ENCODE data around the gene R3HDM2. TPM values are rescaled to one million over a fixed set of nuclear protein-coding genes. Genes with fewer than 3 reads are reported as not detected.

Gene R3HDM2
- total and polyA plus RNA-seq, 2 of the 13 experiments (the other 11 are each of a cell fraction or from before 2014, with no cell fraction given), result 11.1 to 23.5 TPM

GRCh38 chr12:57477710-57478681, 47.2 kb upstream of the R3HDM2 start:
- Histone ChIP-seq H2AFZ (ENCODE audit: low read length) (no peak overlapping the region), H3K27me3 (ENCODE audit: control insufficient read depth in 1 of 2, insufficient read depth in 2 of 2, low read length in 2 of 2) (peaks cover 8 to 69% of the 10 kb centered on the region in 2 experiments), H4K20me1 (ENCODE audit: insufficient read depth, low read length) (no peaks in the 10 kb centered on the region), H3K9ac (ENCODE audit: insufficient read depth, low read depth, low read length) (no peak overlapping the region), H3K9me3 (ENCODE audit: low read length) (no peaks in the 10 kb centered on the region), H3K4me3 (replicated peaks in 1 of 3; ENCODE audit: insufficient read depth in 1 of 3, low read depth in 2 of 3, low read length in 3 of 3) (peak overlapping the region in 2 of 3 experiments; percentile 24 to 51; a peak in 3 of 6 replicates), H3K36me3 (replicated peaks in 1 of 2; ENCODE audit: control insufficient read depth in 1 of 2, insufficient read depth in 2 of 2, low read length in 2 of 2) (no peaks in the 10 kb centered on the region), H3K4me1 (ENCODE audit: insufficient read depth, low read length) (peaks cover 35% of the 10 kb centered on the region), H3K79me2 (ENCODE audit: insufficient read depth, low read length) (no peaks in the 10 kb centered on the region), H3K27ac (ENCODE audit: extremely low read length, insufficient read depth, low read length) (no peak overlapping the region), H3K4me2 (ENCODE audit: low read depth, low read length) (peak overlapping the region; percentile 73)
- ChIA-PET POLR2A (interaction anchor here (1.1 kb wide), 1 partner anchor 43 kb away, joined by 4 read pairs; the partner anchor contains the start of gene DDIT3), CTCF (ENCODE audit: low intra/inter-chr PET ratio, low total read pairs) (no interaction called here)
- TF ChIP-seq CERS6 (CRISPR knock-in tag; IDR thresholded peaks at IDR 0.05) (no peak), ZFX (CRISPR knock-in tag; IDR thresholded peaks at IDR 0.05; ENCODE audit: low read depth) (no peak; the same call in 1 of the 2 replicates), XRCC5 (optimal IDR thresholded peaks at IDR 0.05; ENCODE audit: low read length) (peak; percentile 56), ZNF281 (CRISPR knock-in tag; IDR thresholded peaks at IDR 0.05; ENCODE audit: borderline replicate concordance) (0 out of 2 replicates have a peak, but pooled peaks have one; percentile 18), ZKSCAN5 (CRISPR knock-in tag; IDR thresholded peaks at IDR 0.05) (peak; percentile 68; the same call in 1 of the 2 replicates), FOSL2 (CRISPR knock-in tag; IDR thresholded peaks at IDR 0.05) (peak; percentile 69), PATZ1 (CRISPR knock-in tag; IDR thresholded peaks at IDR 0.05) (0 out of 2 replicates have a peak, but pooled peaks have one; percentile 42), CREB1 (IDR thresholded peaks at IDR 0.05) (peak; percentile 30; the same call in 1 of the 2 replicates), CREB1 (CRISPR knock-in tag; IDR thresholded peaks at IDR 0.05) (no peak)
- peak; percentile 43 for ATAC-seq
- 13% methylated on average over 12 of the region's 12 CpGs for WGBS (ENCODE audit: low lambda C conversion rate)
- intact Hi-C loops (cut with micrococcal nuclease; ENCODE audit: unreplicated experiment) (no loop called here), in situ Hi-C loops (cut with HindIII; ENCODE audit: extremely low pct_ligation_motif_present, low pct_unique_long_range_greater_than_20kb) (no loop called here)
- no peak for FAIRE-seq
- BruUV-seq (replicated peaks), result no TSS peak
- no peak for DNase-seq (ENCODE audit: low spot score)
